Subcutaneous abdominal adipose tissue (tissue), 5 donors: ENCODE data around the gene MEF2B.
A peak's percentile ranks its signal among the peaks of the same experiment; 100 is the strongest.

ENCODE experiments used
- H3K27ac ChIP-seq: one replicate; pipeline ENCODE4 v1.7.0; 2013; ENCODE audit warnings: low read depth, mild to moderate bottlenecking, inconsistent platforms, low read length, moderate library complexity
- H3K27me3 ChIP-seq, 5 donors: one replicate each; pipeline ENCODE4 v1.7.0; 2013; ENCODE audit warnings: low read length in 5 of 5, inconsistent platforms in 1 of 5; ENCODE audit not compliant: control insufficient read depth in 5 of 5, insufficient read depth in 4 of 5
- H3K36me3 ChIP-seq, 5 donors: one replicate each; pipeline ENCODE4 v1.7.0; 2013; ENCODE audit warnings: low read length in 5 of 5; ENCODE audit not compliant: control insufficient read depth in 5 of 5, insufficient read depth in 5 of 5
- H3K4me1 ChIP-seq, 5 donors: one replicate each; pipeline ENCODE4 v1.7.0; 2013; ENCODE audit warnings: low read length in 5 of 5, mild to moderate bottlenecking in 3 of 5, moderate library complexity in 1 of 5; ENCODE audit not compliant: control insufficient read depth in 5 of 5, insufficient read depth in 5 of 5
- H3K4me3 ChIP-seq, 5 donors: one replicate each; pipeline ENCODE4 v1.7.0; 2013; ENCODE audit warnings: low read length in 5 of 5, low read depth in 1 of 5
- H3K9ac ChIP-seq, 5 donors: one replicate each; pipeline ENCODE4 v1.7.0; 2013; ENCODE audit warnings: low read length in 5 of 5, mild to moderate bottlenecking in 4 of 5, moderate library complexity in 3 of 5
- H3K9me3 ChIP-seq, 5 donors: one replicate each; pipeline ENCODE4 v1.7.0; 2013; ENCODE audit warnings: low read length in 5 of 5; ENCODE audit not compliant: control insufficient read depth in 5 of 5
- donor health status: healthy.
- donor health status: healthy.
- donor health status: healthy.
- donor health status: healthy.
- donor health status: healthy.

Gene MEF2B

DNA sequence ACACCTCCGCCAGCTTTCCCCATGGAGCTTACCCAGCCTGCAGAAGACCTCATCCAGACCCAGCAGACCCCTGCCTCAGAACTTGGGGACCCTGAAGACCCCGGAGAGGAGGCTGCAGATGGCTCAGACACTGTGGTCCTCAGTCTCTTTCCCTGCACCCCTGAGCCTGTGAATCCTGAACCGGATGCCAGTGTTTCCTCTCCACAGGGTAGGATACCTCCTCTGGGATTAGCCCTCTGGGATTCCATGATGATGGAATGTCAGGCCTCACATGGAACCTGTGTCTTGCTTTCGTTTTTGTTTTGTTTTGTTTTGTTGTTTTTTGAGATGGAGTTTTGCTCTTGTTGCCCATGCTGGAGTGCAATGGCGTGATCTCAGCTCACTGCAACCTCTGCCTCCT lies 23.9 kb upstream of the MEF2B start:
- H3K9me3 ChIP-seq: no peaks in the 10 kb centered on the region
- no peaks in the 10 kb centered on the region for H3K27me3 ChIP-seq
- H3K9ac ChIP-seq: peak overlapping the region; percentile 9 to 55 (median 31)
- peak overlapping the region in 4 of 5 donors; percentile 90 to 98 (median 96) for H3K4me3 ChIP-seq
- H3K4me1 ChIP-seq: peaks cover 8 to 51% (median 46%) of the 10 kb centered on the region in 5 donors
- peaks cover 0 to 23% (median 22%) of the 10 kb centered on the region in 5 donors for H3K36me3 ChIP-seq
- peak overlapping the region; percentile 41 for H3K27ac ChIP-seq

- peaks cover 0 to 13% (median 12%) of the 10 kb centered on the region in 5 donors for H3K36me3 ChIP-seq
- peaks cover 8 to 51% (median 46%) of the 10 kb centered on the region in 5 donors for H3K4me1 ChIP-seq
- H3K9me3 ChIP-seq: no peaks in the 10 kb centered on the region
- no peaks in the 10 kb centered on the region for H3K27me3 ChIP-seq
- peak overlapping the region; percentile 86 to 98 (median 95) for H3K4me3 ChIP-seq
- H3K9ac ChIP-seq: peak overlapping the region; percentile 77 to 91 (median 88)
- H3K27ac ChIP-seq: peak overlapping the region; percentile 100
Measured at GRCh38 chr19:19192910-19193423, 22.9 kb upstream of the MEF2B start.

DNA sequence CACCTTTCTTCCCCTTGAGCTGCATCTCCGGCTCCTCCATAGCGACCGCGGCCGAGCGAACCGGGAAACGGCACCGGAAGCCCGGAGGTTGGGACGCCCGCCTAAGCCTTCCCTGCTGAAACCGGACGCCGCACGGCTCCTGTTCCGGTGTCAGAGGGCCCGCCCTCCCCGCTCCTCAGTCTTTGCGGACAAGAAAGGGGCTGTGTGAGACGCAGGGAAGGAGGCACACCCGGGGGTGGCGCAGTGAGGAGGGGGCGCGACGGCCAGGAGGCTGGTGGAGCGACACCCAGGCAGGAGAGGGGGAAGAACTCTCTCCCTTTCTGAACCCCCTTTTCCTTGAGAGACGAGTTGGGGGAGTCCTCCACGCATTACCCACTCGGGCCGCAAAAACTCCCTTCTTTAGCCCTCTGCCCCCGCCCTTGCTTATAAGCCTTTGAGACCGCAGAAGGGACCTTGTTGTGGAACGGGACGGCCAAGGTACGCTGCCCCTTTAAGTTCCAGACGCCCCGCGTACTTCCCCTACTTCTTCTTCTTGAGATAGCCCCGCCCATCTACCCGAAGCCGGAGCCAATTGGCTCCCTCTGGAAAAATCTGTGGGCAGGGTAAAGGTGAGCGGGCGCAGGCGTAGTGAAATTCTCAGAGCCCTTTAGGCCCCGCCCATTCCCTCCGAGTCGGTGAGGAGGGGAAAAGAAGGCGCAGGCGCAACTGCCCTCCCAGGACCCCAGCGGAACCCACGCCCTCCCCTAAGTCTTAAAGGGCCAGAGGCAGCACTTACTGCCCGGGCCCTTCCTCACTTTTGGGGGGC lies 22.2 kb upstream of the MEF2B start, which contains the start of the genes BORCS8 and RFXANK:
Gene BORCS8, minus strand, starts transcription at position 75 of the 805 bp plus-strand sequence. Its CDS starts 35 bp downstream, at position 40.
Gene RFXANK, plus strand, starts transcription at position 181 of the 805 bp plus-strand sequence. CDS start 1,689 bp downstream, outside the sequence.
- H3K9ac ChIP-seq: peak within 1 kb of the TSS; percentile 87 to 100 (median 99)
- no peaks in the 10 kb centered on the region for H3K9me3 ChIP-seq
- peaks cover 8 to 51% (median 46%) of the 10 kb centered on the region in 5 donors for H3K4me1 ChIP-seq

DNA sequence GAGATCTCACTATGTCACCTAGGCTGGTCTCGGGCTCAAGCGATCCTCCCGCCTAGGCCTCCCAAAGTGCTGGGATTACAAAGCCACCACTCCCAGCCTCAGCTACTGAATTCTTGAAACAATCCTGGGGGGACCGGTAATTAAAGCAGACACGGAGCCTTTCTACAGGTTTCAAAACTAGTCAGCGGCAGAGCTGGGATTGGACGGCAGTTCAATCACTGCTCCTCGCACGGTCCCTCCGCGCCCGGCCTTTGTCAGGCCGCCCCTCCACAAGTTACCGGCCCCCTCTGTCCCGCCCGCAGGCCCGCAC lies 21.7 kb upstream of the MEF2B start:
- H3K4me1 ChIP-seq: peaks cover 8 to 51% (median 46%) of the 10 kb centered on the region in 5 donors
- peak overlapping the region; percentile 100 for H3K27ac ChIP-seq
- H3K27me3 ChIP-seq: no peaks in the 10 kb centered on the region
- peaks cover 0 to 8% (median 6%) of the 10 kb centered on the region in 5 donors for H3K36me3 ChIP-seq
- H3K9ac ChIP-seq: peak overlapping the region; percentile 87 to 100 (median 99)
- no peaks in the 10 kb centered on the region for H3K9me3 ChIP-seq
- peak overlapping the region; percentile 86 to 98 (median 94) for H3K4me3 ChIP-seq

More for the DNA sequence above, 22.2 kb upstream of the MEF2B start, which contains the start of the genes BORCS8 and RFXANK:
- H3K36me3 ChIP-seq: peaks cover 0 to 10% (median 8%) of the 10 kb centered on the region in 5 donors
- peak within 1 kb of the TSS; percentile 100 for H3K27ac ChIP-seq
- H3K4me3 ChIP-seq: peak within 1 kb of the TSS; percentile 86 to 98 (median 95)
- H3K27me3 ChIP-seq: no peaks in the 10 kb centered on the region

DNA sequence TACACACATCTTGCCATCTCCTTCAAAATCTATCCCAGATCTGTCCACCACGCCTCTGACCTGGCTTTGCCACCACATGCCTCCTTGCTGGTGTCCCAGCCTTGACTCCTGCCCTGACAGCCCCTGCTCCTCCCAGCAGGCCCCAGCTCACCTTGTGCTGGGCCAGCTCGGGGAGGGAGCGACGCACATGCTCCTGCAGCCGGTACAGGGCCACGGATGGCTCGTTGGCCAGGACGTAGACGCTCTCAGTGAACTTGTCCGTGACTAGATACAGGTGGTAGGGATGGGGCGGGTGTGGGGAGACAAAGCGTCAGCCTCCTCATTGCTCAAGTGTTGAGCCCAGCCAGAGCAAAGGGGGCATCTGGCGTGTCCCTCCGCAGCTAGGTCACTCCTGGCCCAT lies 16.7 kb upstream of the MEF2B start:
- Histone ChIP-seq H3K4me3 (no peak overlapping the region), H3K4me1 (peaks cover 2 to 35% (median 27%) of the 10 kb centered on the region in 5 donors), H3K36me3 (peaks cover 0 to 37% (median 17%) of the 10 kb centered on the region in 5 donors), H3K27ac (no peak overlapping the region), H3K9ac (no peak overlapping the region), H3K9me3 (no peaks in the 10 kb centered on the region), H3K27me3 (no peaks in the 10 kb centered on the region)

GRCh38 chr19:19185853-19186740 lies 16.0 kb upstream of the MEF2B start:
- peaks cover 2 to 33% (median 21%) of the 10 kb centered on the region in 5 donors for H3K4me1 ChIP-seq
- H3K27me3 ChIP-seq: no peaks in the 10 kb centered on the region
- no peak overlapping the region for H3K9ac ChIP-seq
- H3K27ac ChIP-seq: no peak overlapping the region
- peaks cover 0 to 43% (median 23%) of the 10 kb centered on the region in 5 donors for H3K36me3 ChIP-seq
- no peak overlapping the region for H3K4me3 ChIP-seq
- H3K9me3 ChIP-seq: no peaks in the 10 kb centered on the region

GRCh38 chr19:19181488-19181998 lies 11.5 kb upstream of the MEF2B start:
- peak overlapping the region in 1 of 5 donors; percentile 29 for H3K9ac ChIP-seq
- H3K27me3 ChIP-seq: no peaks in the 10 kb centered on the region
- H3K36me3 ChIP-seq: peaks cover 0 to 74% (median 40%) of the 10 kb centered on the region in 5 donors
- no peak overlapping the region for H3K4me3 ChIP-seq
- peaks cover 0 to 13% (median 7%) of the 10 kb centered on the region in 5 donors for H3K4me1 ChIP-seq
- H3K9me3 ChIP-seq: peaks cover 0 to 7% (median 3%) of the 10 kb centered on the region in 5 donors
- H3K27ac ChIP-seq: peak overlapping the region; percentile 67

- no peak overlapping the region for H3K27ac ChIP-seq
- peaks cover 0 to 7% (median 3%) of the 10 kb centered on the region in 5 donors for H3K9me3 ChIP-seq
- H3K27me3 ChIP-seq: no peaks in the 10 kb centered on the region
- H3K4me1 ChIP-seq: peaks cover 0 to 13% (median 7%) of the 10 kb centered on the region in 5 donors
- no peak overlapping the region for H3K4me3 ChIP-seq
- H3K9ac ChIP-seq: no peak overlapping the region
- H3K36me3 ChIP-seq: peaks cover 0 to 65% (median 39%) of the 10 kb centered on the region in 5 donors
Measured at GRCh38 chr19:19179548-19180441, 9.7 kb upstream of the MEF2B start.
